ENCODE results near the gene PRIM1. TPM values are rescaled to one million over a fixed set of nuclear protein-coding genes. Genes with fewer than 3 reads are reported as not detected.
"Not testable (repeated sequence)": the region's sequence is repeated elsewhere in the genome, so short reads cannot be mapped to it uniquely, and the experiment has no call there.

Gene PRIM1
- 14.2 and 15.0 TPM in 2 replicates for total RNA-seq (2012; rRNA removed)

DNA sequence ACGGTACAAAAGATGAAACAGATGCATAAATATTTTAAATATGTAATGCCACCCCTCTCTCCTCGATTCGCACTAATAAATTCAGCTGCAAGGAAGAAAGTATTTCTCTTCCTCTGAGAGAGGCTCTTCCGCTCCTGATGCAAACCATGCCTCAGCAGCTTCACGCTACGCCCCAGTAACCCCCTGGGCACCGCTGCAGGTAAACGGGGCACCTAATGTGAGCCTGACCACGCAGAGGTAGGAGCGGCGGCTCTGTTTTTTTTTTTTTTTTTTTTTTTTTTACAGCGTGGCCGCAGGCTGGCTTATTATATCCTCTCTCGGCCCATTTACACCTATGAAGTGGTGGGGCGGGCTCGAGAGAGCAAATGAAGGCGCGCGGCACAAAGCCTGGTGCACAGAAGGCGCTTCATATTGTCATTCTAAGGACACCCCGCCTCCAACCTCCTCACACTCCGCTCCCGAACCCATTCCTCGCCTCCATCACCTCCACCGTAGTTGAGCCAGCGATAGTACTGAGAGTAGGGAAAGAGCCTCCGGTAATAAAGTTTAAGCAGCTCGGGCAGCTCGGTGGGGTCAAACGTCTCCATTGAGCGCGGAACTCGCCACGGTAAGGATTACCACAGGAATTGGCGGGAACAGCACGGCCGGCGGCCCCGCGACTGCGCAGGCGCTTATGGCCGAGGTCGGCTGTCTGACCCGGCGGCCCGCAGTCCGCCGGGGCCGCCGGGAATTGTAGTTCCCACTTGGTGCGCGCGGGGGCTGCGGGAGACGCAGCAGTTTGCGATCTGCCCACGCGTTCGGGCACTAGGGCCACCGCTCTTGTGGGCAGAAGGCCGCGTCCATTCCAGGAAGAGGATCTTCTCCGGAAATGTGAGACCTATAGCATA, at the start of gene PRIM1:
TSS of gene PRIM1 (minus strand) at position 612 of the 887 bp plus-strand sequence. CDS start at position 587, 25 bp downstream.
- peak within 1 kb of the TSS; percentile 99 for H3K4me3 ChIP-seq (ENCODE audit: low read length)
- peak within 1 kb of the TSS; percentile 90 for H3K9ac ChIP-seq (ENCODE audit: low read depth, low read length)
- no peaks in the 10 kb centered on the region for H3K4me1 ChIP-seq (ENCODE audit: control insufficient read depth, insufficient read depth, low read length)
- peak within 1 kb of the TSS; percentile 98 for H3K4me2 ChIP-seq (ENCODE audit: low read length)
- no peaks in the 10 kb centered on the region for H3K9me3 ChIP-seq (replicated peaks; ENCODE audit: low read length)
- H3K36me3 ChIP-seq (ENCODE audit: insufficient read depth, low read length), result no peaks in the 10 kb centered on the region
- H3K27me3 ChIP-seq (ENCODE audit: control insufficient read depth, insufficient read depth, low read length), result no peaks in the 10 kb centered on the region

DNA sequence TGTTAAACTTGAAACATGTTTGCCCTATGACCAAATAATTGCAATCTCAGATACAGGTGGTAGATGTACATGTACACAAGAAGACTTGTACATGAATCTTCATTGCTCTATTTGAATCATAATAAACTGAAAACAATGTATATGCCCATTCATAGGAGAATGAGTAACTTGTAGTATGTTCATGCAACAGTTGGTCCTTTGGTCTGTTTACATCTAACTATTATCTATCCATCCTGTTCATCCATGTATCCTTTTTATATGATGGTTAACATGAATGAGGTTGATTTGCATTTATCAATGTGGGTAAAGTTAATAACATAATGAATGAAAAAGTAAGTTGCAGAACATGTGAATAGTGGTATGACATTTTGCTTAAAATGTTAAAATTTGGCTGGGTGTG, 48.1 kb upstream of the PRIM1 start:
- H3K9ac ChIP-seq (ENCODE audit: low read depth, low read length), result no peak overlapping the region
- no peak overlapping the region for H3K4me3 ChIP-seq (ENCODE audit: low read length)
- no peaks in the 10 kb centered on the region for H3K4me1 ChIP-seq (ENCODE audit: control insufficient read depth, insufficient read depth, low read length)
- no peaks in the 10 kb centered on the region for H3K9me3 ChIP-seq (replicated peaks; ENCODE audit: low read length)
- peaks cover 6% of the 10 kb centered on the region for H3K27me3 ChIP-seq (ENCODE audit: control insufficient read depth, insufficient read depth, low read length)
- H3K36me3 ChIP-seq (ENCODE audit: insufficient read depth, low read length), result no peaks in the 10 kb centered on the region
- no peak overlapping the region for H3K4me2 ChIP-seq (ENCODE audit: low read length)

DNA sequence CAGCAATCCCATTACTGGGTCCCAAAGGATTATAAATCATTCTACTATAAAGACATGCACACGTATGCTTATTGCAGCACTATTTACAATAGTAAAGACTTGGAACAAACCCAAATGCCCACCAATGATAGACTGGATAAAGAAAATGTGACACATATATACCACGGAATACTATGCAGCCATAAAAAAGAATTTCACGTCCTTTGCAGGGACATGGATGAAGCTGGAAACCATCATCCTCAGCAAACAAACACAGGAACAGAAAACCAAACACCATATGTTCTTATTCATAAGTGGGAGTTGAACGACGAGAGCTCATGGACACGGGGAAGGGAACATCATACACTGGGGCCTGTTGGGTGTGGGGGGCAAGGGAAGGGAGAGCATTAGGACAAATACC, 47.2 kb upstream of the PRIM1 start:
- not testable (repeated sequence) for H3K4me2 ChIP-seq (ENCODE audit: low read length); H3K27me3 ChIP-seq (ENCODE audit: control insufficient read depth, insufficient read depth, low read length); H3K9ac ChIP-seq (ENCODE audit: low read depth, low read length); H3K4me3 ChIP-seq (ENCODE audit: low read length); H3K36me3 ChIP-seq (ENCODE audit: insufficient read depth, low read length); H3K4me1 ChIP-seq (ENCODE audit: control insufficient read depth, insufficient read depth, low read length); H3K9me3 ChIP-seq (replicated peaks; ENCODE audit: low read length)

DNA sequence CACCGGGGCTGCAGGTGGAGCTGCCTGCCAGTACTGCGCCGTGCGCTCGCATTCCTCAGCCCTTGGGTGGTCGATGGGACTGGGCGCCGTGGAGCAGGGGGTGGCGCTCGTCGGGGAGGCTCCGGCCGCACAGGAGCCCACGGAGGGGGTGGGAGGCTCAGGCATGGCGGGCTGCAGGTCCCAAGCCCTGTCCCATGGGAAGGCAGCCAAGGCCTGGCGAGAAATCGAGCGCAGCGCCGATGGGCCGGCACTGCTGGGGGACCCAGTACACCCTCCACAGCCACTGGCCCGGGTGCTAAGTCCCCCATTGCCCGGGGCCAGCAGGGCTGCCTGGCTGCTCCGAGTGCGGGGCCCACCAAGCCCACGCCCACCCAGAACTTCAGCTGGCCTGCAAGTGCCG, 43.7 kb upstream of the PRIM1 start:
- not testable (repeated sequence) for H3K36me3 ChIP-seq (ENCODE audit: insufficient read depth, low read length); H3K4me2 ChIP-seq (ENCODE audit: low read length); H3K9me3 ChIP-seq (replicated peaks; ENCODE audit: low read length); H3K27me3 ChIP-seq (ENCODE audit: control insufficient read depth, insufficient read depth, low read length); H3K4me1 ChIP-seq (ENCODE audit: control insufficient read depth, insufficient read depth, low read length); H3K4me3 ChIP-seq (ENCODE audit: low read length); H3K9ac ChIP-seq (ENCODE audit: low read depth, low read length)

DNA sequence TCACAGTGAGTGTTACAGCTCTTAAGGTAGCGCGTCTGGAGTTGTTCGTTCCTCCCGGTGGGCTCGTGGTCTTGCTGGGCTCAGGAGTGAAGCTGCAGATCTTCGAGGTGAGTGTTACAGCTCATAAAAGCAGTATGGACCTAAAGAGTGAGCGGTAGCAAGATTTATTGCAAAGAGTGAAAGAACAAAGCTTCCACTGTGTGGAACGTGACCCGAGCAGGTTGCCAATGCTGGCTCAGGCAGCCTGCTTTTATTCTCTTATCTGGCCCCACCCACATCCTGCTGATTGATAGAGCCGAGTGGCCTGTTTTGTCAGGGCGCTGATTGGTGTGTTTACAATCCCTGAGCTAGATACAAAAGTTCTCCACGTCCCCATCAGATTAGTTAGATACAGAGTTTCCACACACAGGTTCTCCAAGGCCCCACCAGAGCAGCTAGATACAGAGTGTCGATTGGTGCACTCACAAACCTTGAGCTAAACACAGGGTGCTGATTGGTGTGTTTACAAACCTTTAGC, 43.0 kb upstream of the PRIM1 start:
- not testable (repeated sequence) for H3K9me3 ChIP-seq (replicated peaks; ENCODE audit: low read length); H3K27me3 ChIP-seq (ENCODE audit: control insufficient read depth, insufficient read depth, low read length); H3K4me1 ChIP-seq (ENCODE audit: control insufficient read depth, insufficient read depth, low read length); H3K4me3 ChIP-seq (ENCODE audit: low read length); H3K9ac ChIP-seq (ENCODE audit: low read depth, low read length); H3K4me2 ChIP-seq (ENCODE audit: low read length); H3K36me3 ChIP-seq (ENCODE audit: insufficient read depth, low read length)

DNA sequence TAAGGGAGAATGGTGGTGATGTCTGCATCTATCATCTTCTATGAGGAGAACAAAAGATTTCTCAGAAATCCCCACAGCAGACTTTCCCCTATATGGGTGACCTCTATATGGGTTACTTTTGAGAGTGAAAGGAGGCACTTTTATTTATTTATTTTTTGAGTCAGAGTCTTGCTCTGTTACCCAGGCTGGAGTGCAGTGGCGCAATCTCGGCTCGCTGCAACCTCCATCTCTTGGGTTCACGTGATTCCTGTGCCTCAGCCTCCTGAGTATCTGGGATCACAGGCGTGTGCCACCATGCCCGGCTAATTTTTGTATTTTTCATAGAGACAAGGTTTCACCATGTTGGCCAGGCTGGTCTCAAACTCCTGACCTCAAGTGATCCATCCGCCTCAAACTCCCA, 41.0 kb upstream of the PRIM1 start:
- not testable (repeated sequence) for H3K9me3 ChIP-seq (replicated peaks; ENCODE audit: low read length); H3K36me3 ChIP-seq (ENCODE audit: insufficient read depth, low read length); H3K4me3 ChIP-seq (ENCODE audit: low read length); H3K4me1 ChIP-seq (ENCODE audit: control insufficient read depth, insufficient read depth, low read length); H3K27me3 ChIP-seq (ENCODE audit: control insufficient read depth, insufficient read depth, low read length); H3K9ac ChIP-seq (ENCODE audit: low read depth, low read length); H3K4me2 ChIP-seq (ENCODE audit: low read length)

DNA sequence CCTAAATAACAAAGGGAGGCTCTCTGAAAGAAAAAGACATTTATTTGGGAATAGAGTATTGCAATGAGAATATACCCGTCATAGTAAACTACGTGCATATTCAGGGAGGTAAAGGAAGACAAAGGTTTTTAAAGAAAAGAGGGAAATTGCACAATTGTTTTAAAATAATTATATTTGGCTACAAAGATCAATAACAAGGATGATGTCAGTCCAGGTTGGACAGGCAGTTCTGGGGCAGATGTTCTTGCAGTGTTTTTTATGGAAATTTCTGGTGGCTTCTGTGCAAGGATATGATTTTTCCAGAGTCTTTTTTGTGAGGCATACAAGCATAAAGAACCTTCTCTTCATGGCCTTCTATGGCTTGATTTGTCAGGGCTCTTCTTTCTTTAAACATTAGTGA, 40.6 kb upstream of the PRIM1 start:
- peaks cover 10% of the 10 kb centered on the region for H3K27me3 ChIP-seq (ENCODE audit: control insufficient read depth, insufficient read depth, low read length)
- no peak overlapping the region for H3K4me3 ChIP-seq (ENCODE audit: low read length)
- H3K9ac ChIP-seq (ENCODE audit: low read depth, low read length), result no peak overlapping the region
- no peaks in the 10 kb centered on the region for H3K36me3 ChIP-seq (ENCODE audit: insufficient read depth, low read length)
- no peak overlapping the region for H3K4me2 ChIP-seq (ENCODE audit: low read length)
- no peaks in the 10 kb centered on the region for H3K9me3 ChIP-seq (replicated peaks; ENCODE audit: low read length)
- no peaks in the 10 kb centered on the region for H3K4me1 ChIP-seq (ENCODE audit: control insufficient read depth, insufficient read depth, low read length)

DNA sequence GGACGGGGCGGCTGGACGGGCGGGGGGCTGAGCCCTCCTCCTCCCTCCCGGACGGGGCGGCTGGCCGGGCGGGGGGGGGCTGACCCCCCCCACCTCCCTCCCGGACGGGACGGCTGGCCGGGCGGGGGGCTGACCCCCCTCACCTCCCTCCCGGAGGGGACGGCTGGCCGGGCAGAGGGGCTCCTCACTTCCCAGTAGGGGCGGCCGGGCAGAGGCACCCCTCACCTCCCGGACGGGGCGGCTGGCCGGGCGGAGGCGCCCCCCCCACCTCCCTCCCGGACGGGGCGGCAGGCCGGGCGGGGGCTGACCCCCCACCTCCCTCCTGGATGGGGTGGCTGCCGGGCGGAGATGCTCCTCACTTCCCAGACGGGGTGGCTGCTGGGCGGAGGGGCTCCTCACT, 37.3 kb upstream of the PRIM1 start:
- peaks cover 12% of the 10 kb centered on the region for H3K27me3 ChIP-seq (ENCODE audit: control insufficient read depth, insufficient read depth, low read length)
- not testable (repeated sequence) for H3K9me3 ChIP-seq (replicated peaks; ENCODE audit: low read length); H3K9ac ChIP-seq (ENCODE audit: low read depth, low read length); H3K4me1 ChIP-seq (ENCODE audit: control insufficient read depth, insufficient read depth, low read length); H3K36me3 ChIP-seq (ENCODE audit: insufficient read depth, low read length); H3K4me3 ChIP-seq (ENCODE audit: low read length); H3K4me2 ChIP-seq (ENCODE audit: low read length)

DNA sequence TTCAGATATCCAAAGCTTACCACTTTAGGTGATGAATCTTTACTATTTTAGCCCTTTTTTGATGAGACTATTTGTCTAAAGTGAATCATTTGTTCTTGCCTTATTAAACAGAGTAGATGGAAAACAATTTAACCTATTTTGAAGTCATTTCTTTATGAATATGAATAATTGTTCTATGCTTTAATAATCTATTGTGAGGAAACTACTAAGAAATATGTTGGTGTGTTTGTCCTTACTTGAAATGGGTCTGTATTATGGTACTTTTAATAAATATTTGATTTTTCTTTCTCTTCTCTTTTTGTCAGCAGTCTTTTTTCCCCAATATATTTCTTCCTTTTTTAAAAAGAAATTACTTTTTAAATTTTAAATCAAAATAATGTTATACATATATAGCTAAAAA, 35.4 kb upstream of the PRIM1 start:
- no peaks in the 10 kb centered on the region for H3K9me3 ChIP-seq (replicated peaks; ENCODE audit: low read length)
- no peak overlapping the region for H3K4me3 ChIP-seq (ENCODE audit: low read length)
- H3K9ac ChIP-seq (ENCODE audit: low read depth, low read length), result no peak overlapping the region
- H3K4me1 ChIP-seq (ENCODE audit: control insufficient read depth, insufficient read depth, low read length), result no peaks in the 10 kb centered on the region
- H3K36me3 ChIP-seq (ENCODE audit: insufficient read depth, low read length), result no peaks in the 10 kb centered on the region
- H3K27me3 ChIP-seq (ENCODE audit: control insufficient read depth, insufficient read depth, low read length), result peaks cover 5% of the 10 kb centered on the region
- no peak overlapping the region for H3K4me2 ChIP-seq (ENCODE audit: low read length)

DNA sequence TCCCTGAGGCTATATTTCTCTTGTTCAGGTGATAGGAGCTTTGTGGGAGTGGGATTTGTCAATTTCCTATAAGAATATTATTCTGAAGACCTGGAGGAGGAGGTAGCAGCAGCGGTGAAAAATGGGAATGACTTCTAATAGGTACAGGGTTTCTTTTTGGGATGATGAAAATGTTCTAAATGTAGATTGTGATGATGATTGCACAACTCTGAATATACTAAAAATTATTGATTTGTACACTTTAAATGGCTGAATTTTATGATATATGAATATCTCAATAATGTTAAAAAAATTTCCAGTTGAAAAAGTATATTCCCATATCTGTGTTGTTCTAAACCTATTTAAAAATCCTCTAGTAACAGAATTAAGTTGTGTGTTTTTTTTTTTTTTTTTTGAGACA, 33.8 kb upstream of the PRIM1 start:
- H3K36me3 ChIP-seq (ENCODE audit: insufficient read depth, low read length), result no peaks in the 10 kb centered on the region

DNA sequence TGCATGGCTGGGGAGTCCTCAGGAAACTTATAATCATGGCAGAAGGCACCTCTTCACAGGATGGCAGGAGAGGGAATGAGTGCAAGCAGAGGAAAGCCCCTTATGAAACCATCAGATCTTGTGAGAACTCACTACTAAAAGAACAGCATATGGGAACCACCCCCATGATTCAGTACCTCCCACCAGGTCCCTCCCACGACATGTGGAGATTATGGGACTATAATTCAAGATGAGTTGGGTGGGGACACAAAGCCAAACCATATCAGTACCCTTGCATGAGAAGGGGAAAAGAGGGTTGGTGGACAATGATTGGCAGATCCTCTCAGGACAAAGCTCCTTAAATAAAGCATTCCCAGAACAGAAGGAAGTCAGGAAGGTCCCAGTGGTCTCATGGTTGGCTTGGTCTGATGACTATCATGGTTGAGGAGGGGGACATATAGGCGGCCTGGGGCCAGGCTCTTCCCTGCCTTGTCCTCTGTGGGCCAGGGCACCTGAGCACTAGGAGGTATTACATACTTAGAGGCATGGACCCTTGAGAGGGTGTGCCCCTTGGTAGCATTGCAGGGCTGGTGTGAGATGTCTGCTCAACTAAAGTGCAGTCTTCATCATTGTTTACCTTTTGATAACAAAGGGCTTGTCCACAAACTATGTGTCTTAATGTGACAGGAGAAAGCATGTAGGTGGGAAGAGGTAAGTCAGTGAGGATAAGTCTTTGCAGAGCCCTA, 33.2 kb upstream of the PRIM1 start:
- H3K9ac ChIP-seq (ENCODE audit: low read depth, low read length), result no peak overlapping the region
- peaks cover 2% of the 10 kb centered on the region for H3K27me3 ChIP-seq (ENCODE audit: control insufficient read depth, insufficient read depth, low read length)
- no peak overlapping the region for H3K4me3 ChIP-seq (ENCODE audit: low read length)
- H3K4me1 ChIP-seq (ENCODE audit: control insufficient read depth, insufficient read depth, low read length), result no peaks in the 10 kb centered on the region
- no peaks in the 10 kb centered on the region for H3K36me3 ChIP-seq (ENCODE audit: insufficient read depth, low read length)
- H3K9me3 ChIP-seq (replicated peaks; ENCODE audit: low read length), result no peaks in the 10 kb centered on the region
- no peak overlapping the region for H3K4me2 ChIP-seq (ENCODE audit: low read length)

More for the DNA sequence above, 33.8 kb upstream of the PRIM1 start:
- H3K9me3 ChIP-seq (replicated peaks; ENCODE audit: low read length), result no peaks in the 10 kb centered on the region
- H3K4me1 ChIP-seq (ENCODE audit: control insufficient read depth, insufficient read depth, low read length), result no peaks in the 10 kb centered on the region
- no peak overlapping the region for H3K4me2 ChIP-seq (ENCODE audit: low read length)
- H3K9ac ChIP-seq (ENCODE audit: low read depth, low read length), result no peak overlapping the region
- H3K27me3 ChIP-seq (ENCODE audit: control insufficient read depth, insufficient read depth, low read length), result peaks cover 2% of the 10 kb centered on the region
- no peak overlapping the region for H3K4me3 ChIP-seq (ENCODE audit: low read length)
